Measurements from ENCODE around the gene NSA2. TPM values are rescaled to one million over a fixed set of nuclear protein-coding genes. Genes with fewer than 3 reads are reported as not detected.

Gene NSA2
- total RNA-seq = 10 to 100 TPM; 26.1 to 78.4 (median 40.1) TPM

GRCh38 chr5:74766849-74767578 lies at the start of gene NSA2, which contains the start of gene GFM2:
TSS of gene NSA2 (plus strand) at chr5:74767249. CDS start at chr5:74767361, 112 bp downstream.
TSS of gene GFM2 (minus strand) at chr5:74767117. CDS start at chr5:74763742, 3,375 bp downstream.
- peaks cover 0 to 38% (median 2%) of the 10 kb centered on the region in 3 donors for H3K36me3 ChIP-seq
- peak; percentile 86 to 96 (median 92) for DNase-seq
- peaks cover 0 to 28% (median 4%) of the 10 kb centered on the region in 4 donors for H3K4me1 ChIP-seq
- H3K27ac ChIP-seq = peak within 1 kb of the TSS; percentile 62 to 87 (median 77)
- peak within 1 kb of the TSS; percentile 80 to 94 (median 90) for H3K4me3 ChIP-seq
- TF ChIP-seq POLR2A (IDR thresholded peaks at IDR 0.05) = peak; percentile 34 to 47
- no peak for TF ChIP-seq CTCF (IDR thresholded peaks at IDR 0.05)
- no peaks in the 10 kb centered on the region for H3K27me3 ChIP-seq
- H3K9me3 ChIP-seq = no peaks in the 10 kb centered on the region

GRCh38 chr5:74717596-74717995 lies 49.5 kb upstream of the NSA2 start:
- H3K9me3 ChIP-seq = no peaks in the 10 kb centered on the region
- TF ChIP-seq POLR2A (IDR thresholded peaks at IDR 0.05) (no peak), CTCF (IDR thresholded peaks at IDR 0.05) (no peak)
- H3K4me1 ChIP-seq = no peaks in the 10 kb centered on the region
- H3K4me3 ChIP-seq = no peak overlapping the region
- H3K27ac ChIP-seq = no peak overlapping the region
- DNase-seq = no peak
- no peaks in the 10 kb centered on the region for H3K27me3 ChIP-seq
- H3K36me3 ChIP-seq = peaks cover 0 to 70% (median 0%) of the 10 kb centered on the region in 3 donors

GRCh38 chr5:74722271-74722670 lies 44.8 kb upstream of the NSA2 start:
- no peak overlapping the region for H3K4me3 ChIP-seq
- H3K9me3 ChIP-seq = no peaks in the 10 kb centered on the region
- no peak for DNase-seq
- H3K27me3 ChIP-seq = no peaks in the 10 kb centered on the region
- no peak overlapping the region for H3K27ac ChIP-seq
- TF ChIP-seq CTCF (IDR thresholded peaks at IDR 0.05) (no peak), POLR2A (IDR thresholded peaks at IDR 0.05) (no peak)
- H3K36me3 ChIP-seq = peaks cover 0 to 91% (median 0%) of the 10 kb centered on the region in 3 donors
- H3K4me1 ChIP-seq = no peaks in the 10 kb centered on the region

- no peak overlapping the region for H3K27ac ChIP-seq
- H3K4me1 ChIP-seq = no peaks in the 10 kb centered on the region
- DNase-seq = no peak
- no peak for TF ChIP-seq CTCF (IDR thresholded peaks at IDR 0.05)
- no peaks in the 10 kb centered on the region for H3K27me3 ChIP-seq
- no peak overlapping the region for H3K4me3 ChIP-seq
- no peaks in the 10 kb centered on the region for H3K9me3 ChIP-seq
- peaks cover 0 to 95% (median 0%) of the 10 kb centered on the region in 3 donors for H3K36me3 ChIP-seq
These were observed 41.7 kb upstream of the NSA2 start for GRCh38 chr5:74725331-74725730.

GRCh38 chr5:74736759-74737158 lies 30.3 kb upstream of the NSA2 start:
- Histone ChIP-seq H3K27ac (no peak overlapping the region), H3K4me3 (no peak overlapping the region), H3K27me3 (no peaks in the 10 kb centered on the region), H3K4me1 (no peaks in the 10 kb centered on the region), H3K9me3 (no peaks in the 10 kb centered on the region), H3K36me3 (peaks cover 0 to 77% (median 0%) of the 10 kb centered on the region in 3 donors)
- DNase-seq = no peak
- TF ChIP-seq POLR2A (IDR thresholded peaks at IDR 0.05) (no peak), CTCF (IDR thresholded peaks at IDR 0.05) (no peak)
